GM12878 (cell line): ENCODE measurements around the gene JTB.

Experiments used
- ATF7 ChIP-seq: fragments of 450-650 bp; IDR thresholded peaks from 2 replicates; pipeline ENCODE4 v1.6.1; 2016; ENCODE audit warnings: low read depth, mild to moderate bottlenecking
- EZH2 ChIP-seq: IDR thresholded peaks from 2 replicates; pipeline ENCODE4 v1.6.1; 2012; ENCODE audit warnings: low read depth, mild to moderate bottlenecking, control low read depth, inconsistent platforms, low read length, borderline replicate concordance; ENCODE audit not compliant: control insufficient read depth
- NBN ChIP-seq: fragments of 450-650 bp; IDR thresholded peaks from 2 replicates; pipeline ENCODE4 v1.6.1; 2016
- PAX8 ChIP-seq: fragments of 450-650 bp; IDR thresholded peaks from 2 replicates; pipeline ENCODE4 v1.6.1; 2017; ENCODE audit warnings: mild to moderate bottlenecking, moderate library complexity
- POLR2A ChIP-seq: IDR thresholded peaks from 2 replicates; pipeline ENCODE4 v1.6.1; 2011; ENCODE audit warnings: low read depth, mild to moderate bottlenecking, low read length
- RCOR1 ChIP-seq: conservative IDR thresholded peaks from 2 replicates; pipeline ENCODE4 v1.6.1; 2012; ENCODE audit warnings: low read depth, low read length, improper control_type of control experiment
- RFX5 ChIP-seq: IDR thresholded peaks from 2 replicates; pipeline ENCODE4 v1.6.1; 2011; ENCODE audit warnings: low read depth, low read length, improper control_type of control experiment
- TAF1 ChIP-seq: IDR thresholded peaks from 2 replicates; pipeline ENCODE4 v1.6.1; 2011; ENCODE audit warnings: mild to moderate bottlenecking, low read depth, low read length, borderline replicate concordance
- TF ChIP-seq, protein P1 (sequence below), 3 experiments: IDR thresholded peaks in 2 of 3; conservative IDR thresholded peaks in 1 of 3; 2 replicates each; pipeline ENCODE4 v1.5.1; 2011; ENCODE audit warnings: low read depth in 3 of 3, low read length in 3 of 3, mild to moderate bottlenecking in 3 of 3, control low read depth in 2 of 3, moderate library complexity in 2 of 3, inconsistent platforms in 1 of 3, mixed read lengths in 1 of 3; ENCODE audit not compliant: control insufficient read depth in 2 of 3, insufficient read depth in 1 of 3; ENCODE audit errors: extremely low read depth in 1 of 3
- TF ChIP-seq, protein P2 (sequence below): IDR thresholded peaks from 2 replicates; pipeline ENCODE4 v1.6.1; 2012; ENCODE audit warnings: low read length, inconsistent platforms
- TF ChIP-seq, protein P3 (sequence below): fragments of 450-650 bp; IDR thresholded peaks from 2 replicates; pipeline ENCODE4 v1.6.1; 2014; ENCODE audit warnings: mild to moderate bottlenecking

DNA sequence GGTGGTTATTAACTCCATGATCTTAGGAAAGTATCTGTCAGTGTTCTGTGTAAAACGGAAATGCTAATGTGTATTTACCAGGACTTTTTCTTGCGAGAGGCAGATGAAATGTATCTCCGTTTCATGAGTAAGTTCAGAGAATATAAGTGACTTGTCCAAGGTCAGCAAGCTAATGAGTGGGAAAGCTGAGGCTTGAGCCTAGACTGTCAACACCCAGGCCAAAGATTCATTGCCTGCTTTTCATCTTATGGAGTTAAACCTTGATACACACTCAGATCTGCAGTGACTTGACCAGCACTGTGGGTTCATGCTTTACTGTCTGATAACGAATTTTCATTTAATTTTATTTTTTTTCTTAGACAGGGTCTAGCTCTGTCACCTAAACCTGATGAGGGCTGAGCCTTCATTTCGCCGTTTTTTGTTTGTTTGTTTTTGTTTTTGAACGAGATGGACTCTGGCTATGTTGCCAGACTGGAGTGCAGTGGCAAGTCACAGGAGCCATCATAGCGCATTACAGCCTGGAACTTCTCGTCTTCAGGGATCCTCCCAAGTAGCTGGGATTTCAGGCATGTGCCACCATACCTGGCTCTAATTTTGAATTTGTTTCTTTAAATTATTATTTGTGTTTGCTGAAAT, 918 bp upstream of the JTB start:
- TF ChIP-seq TAF1 (no peak), PAX8 (no peak), RCOR1 (no peak), EZH2 (no peak), POLR2A (no peak), ATF7 (no peak), RFX5 (no peak), NBN (no peak)
- TF ChIP-seq, protein P1, sequence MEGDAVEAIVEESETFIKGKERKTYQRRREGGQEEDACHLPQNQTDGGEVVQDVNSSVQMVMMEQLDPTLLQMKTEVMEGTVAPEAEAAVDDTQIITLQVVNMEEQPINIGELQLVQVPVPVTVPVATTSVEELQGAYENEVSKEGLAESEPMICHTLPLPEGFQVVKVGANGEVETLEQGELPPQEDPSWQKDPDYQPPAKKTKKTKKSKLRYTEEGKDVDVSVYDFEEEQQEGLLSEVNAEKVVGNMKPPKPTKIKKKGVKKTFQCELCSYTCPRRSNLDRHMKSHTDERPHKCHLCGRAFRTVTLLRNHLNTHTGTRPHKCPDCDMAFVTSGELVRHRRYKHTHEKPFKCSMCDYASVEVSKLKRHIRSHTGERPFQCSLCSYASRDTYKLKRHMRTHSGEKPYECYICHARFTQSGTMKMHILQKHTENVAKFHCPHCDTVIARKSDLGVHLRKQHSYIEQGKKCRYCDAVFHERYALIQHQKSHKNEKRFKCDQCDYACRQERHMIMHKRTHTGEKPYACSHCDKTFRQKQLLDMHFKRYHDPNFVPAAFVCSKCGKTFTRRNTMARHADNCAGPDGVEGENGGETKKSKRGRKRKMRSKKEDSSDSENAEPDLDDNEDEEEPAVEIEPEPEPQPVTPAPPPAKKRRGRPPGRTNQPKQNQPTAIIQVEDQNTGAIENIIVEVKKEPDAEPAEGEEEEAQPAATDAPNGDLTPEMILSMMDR (IDR thresholded peaks at IDR 0.05 in 2 of 3, conservative IDR thresholded peaks at IDR 0.05 in 1 of 3; ENCODE audit: control insufficient read depth in 2 of 3, extremely low read depth in 1 of 3, insufficient read depth in 1 of 3, low read depth in 3 of 3, low read length in 3 of 3), result no peak
- TF ChIP-seq, protein P2, sequence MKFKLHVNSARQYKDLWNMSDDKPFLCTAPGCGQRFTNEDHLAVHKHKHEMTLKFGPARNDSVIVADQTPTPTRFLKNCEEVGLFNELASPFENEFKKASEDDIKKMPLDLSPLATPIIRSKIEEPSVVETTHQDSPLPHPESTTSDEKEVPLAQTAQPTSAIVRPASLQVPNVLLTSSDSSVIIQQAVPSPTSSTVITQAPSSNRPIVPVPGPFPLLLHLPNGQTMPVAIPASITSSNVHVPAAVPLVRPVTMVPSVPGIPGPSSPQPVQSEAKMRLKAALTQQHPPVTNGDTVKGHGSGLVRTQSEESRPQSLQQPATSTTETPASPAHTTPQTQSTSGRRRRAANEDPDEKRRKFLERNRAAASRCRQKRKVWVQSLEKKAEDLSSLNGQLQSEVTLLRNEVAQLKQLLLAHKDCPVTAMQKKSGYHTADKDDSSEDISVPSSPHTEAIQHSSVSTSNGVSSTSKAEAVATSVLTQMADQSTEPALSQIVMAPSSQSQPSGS, result no peak
- TF ChIP-seq, protein P3, sequence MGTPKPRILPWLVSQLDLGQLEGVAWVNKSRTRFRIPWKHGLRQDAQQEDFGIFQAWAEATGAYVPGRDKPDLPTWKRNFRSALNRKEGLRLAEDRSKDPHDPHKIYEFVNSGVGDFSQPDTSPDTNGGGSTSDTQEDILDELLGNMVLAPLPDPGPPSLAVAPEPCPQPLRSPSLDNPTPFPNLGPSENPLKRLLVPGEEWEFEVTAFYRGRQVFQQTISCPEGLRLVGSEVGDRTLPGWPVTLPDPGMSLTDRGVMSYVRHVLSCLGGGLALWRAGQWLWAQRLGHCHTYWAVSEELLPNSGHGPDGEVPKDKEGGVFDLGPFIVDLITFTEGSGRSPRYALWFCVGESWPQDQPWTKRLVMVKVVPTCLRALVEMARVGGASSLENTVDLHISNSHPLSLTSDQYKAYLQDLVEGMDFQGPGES, result no peak
